ACC112 (cell line): ENCODE results near the gene NFIB.

Experiments used
- H2AFZ ChIP-seq: fragments of 200-600 bp; sonication (generic); one replicate; pipeline ENCODE4 v1.6.0; 2017; ENCODE audit warnings: antibody characterized with exemption, low read length; ENCODE audit not compliant: unreplicated experiment
- H3K27ac ChIP-seq: fragments of 200-600 bp; sonication (generic); 2 replicates; pipeline ENCODE4 v1.5.1; 2014; ENCODE audit warnings: low read depth, mild to moderate bottlenecking, antibody characterized with exemption, low read length, moderate library complexity
- H3K27me3 ChIP-seq: fragments of 200-600 bp; sonication (generic); 2 replicates; pipeline ENCODE4 v1.6.1; 2014; ENCODE audit warnings: mild to moderate bottlenecking, antibody characterized with exemption, low read length, moderate library complexity, mixed read lengths; ENCODE audit not compliant: insufficient read depth
- H3K36me3 ChIP-seq: fragments of 200-600 bp; sonication (generic); 2 replicates; pipeline ENCODE4 v1.6.1; 2016; ENCODE audit warnings: mild to moderate bottlenecking, antibody characterized with exemption, low read length, moderate library complexity, mixed read lengths; ENCODE audit not compliant: insufficient read depth
- H3K4me1 ChIP-seq: fragments of 200-600 bp; sonication (generic); one replicate; pipeline ENCODE4 v1.6.1; 2016; ENCODE audit warnings: low read length, mixed read lengths; ENCODE audit not compliant: insufficient read depth, unreplicated experiment, control insufficient read depth
- H3K4me3 ChIP-seq: fragments of 200-600 bp; sonication (generic); 2 replicates; pipeline ENCODE4 v1.5.1; 2014; ENCODE audit warnings: mild to moderate bottlenecking, low read depth, low read length
- H3K79me2 ChIP-seq: fragments of 200-600 bp; sonication (generic); one replicate; pipeline ENCODE4 v1.6.0; 2016; ENCODE audit warnings: low read length; ENCODE audit not compliant: control insufficient read depth, unreplicated experiment, insufficient read depth

The NFIB gene

GRCh38 chr9:14292181-14292739, 21.7 kb downstream of the NFIB start:
- H3K36me3 ChIP-seq, result peaks cover 27% of the 10 kb centered on the region
- H3K27me3 ChIP-seq, result no peaks in the 10 kb centered on the region
- no peak overlapping the region for H3K27ac ChIP-seq
- no peak overlapping the region for H2AFZ ChIP-seq
- H3K79me2 ChIP-seq, result peaks cover 66% of the 10 kb centered on the region
- H3K4me3 ChIP-seq, result no peak overlapping the region
- peaks cover 7% of the 10 kb centered on the region for H3K4me1 ChIP-seq

GRCh38 chr9:14289916-14290315, 24.0 kb downstream of the NFIB start:
- Histone ChIP-seq H3K27ac (no peak overlapping the region), H3K4me1 (peaks cover 7% of the 10 kb centered on the region), H3K4me3 (no peak overlapping the region), H3K79me2 (peaks cover 67% of the 10 kb centered on the region), H2AFZ (no peak overlapping the region), H3K27me3 (no peaks in the 10 kb centered on the region), H3K36me3 (peaks cover 10% of the 10 kb centered on the region; the same call in 1 of the 2 replicates)

GRCh38 chr9:14288433-14288832, 25.5 kb downstream of the NFIB start:
- Histone ChIP-seq H3K4me3 (no peak overlapping the region), H3K79me2 (peaks cover 64% of the 10 kb centered on the region)

GRCh38 chr9:14286121-14286520, 27.8 kb downstream of the NFIB start:
- no peaks in the 10 kb centered on the region for H3K27me3 ChIP-seq
- H2AFZ ChIP-seq, result no peak overlapping the region
- no peak overlapping the region for H3K4me3 ChIP-seq
- no peak overlapping the region for H3K27ac ChIP-seq
- no peaks in the 10 kb centered on the region for H3K36me3 ChIP-seq
- peaks cover 75% of the 10 kb centered on the region for H3K79me2 ChIP-seq
- peaks cover 28% of the 10 kb centered on the region for H3K4me1 ChIP-seq

More at GRCh38 chr9:14288433-14288832, 25.5 kb downstream of the NFIB start:
- no peak overlapping the region for H2AFZ ChIP-seq
- no peaks in the 10 kb centered on the region for H3K27me3 ChIP-seq
- H3K4me1 ChIP-seq, result peaks cover 5% of the 10 kb centered on the region
- no peaks in the 10 kb centered on the region for H3K36me3 ChIP-seq
- H3K27ac ChIP-seq, result no peak overlapping the region

- Histone ChIP-seq H2AFZ (no peak overlapping the region), H3K79me2 (peaks cover 84% of the 10 kb centered on the region)
These were observed 30.7 kb downstream of the NFIB start for GRCh38 chr9:14283276-14283675.

GRCh38 chr9:14281876-14282275, 32.1 kb downstream of the NFIB start:
- Histone ChIP-seq H3K4me1 (peaks cover 69% of the 10 kb centered on the region), H3K79me2 (peaks cover 91% of the 10 kb centered on the region), H3K27me3 (no peaks in the 10 kb centered on the region), H3K36me3 (no peaks in the 10 kb centered on the region), H3K27ac (no peak overlapping the region), H3K4me3 (peak overlapping the region; percentile 54; the same call in 1 of the 2 replicates), H2AFZ (no peak overlapping the region)

More at GRCh38 chr9:14283276-14283675, 30.7 kb downstream of the NFIB start:
- peak overlapping the region; percentile 5; the same call in 1 of the 2 replicates for H3K27ac ChIP-seq
- no peaks in the 10 kb centered on the region for H3K36me3 ChIP-seq
- H3K4me3 ChIP-seq, result no peak overlapping the region
- H3K4me1 ChIP-seq, result peaks cover 55% of the 10 kb centered on the region
- H3K27me3 ChIP-seq, result no peaks in the 10 kb centered on the region

- no peak overlapping the region for H3K27ac ChIP-seq
- peaks cover 75% of the 10 kb centered on the region for H3K4me1 ChIP-seq
- H2AFZ ChIP-seq, result no peak overlapping the region
These were observed 32.7 kb downstream of the NFIB start for GRCh38 chr9:14281136-14281795.

GRCh38 chr9:14279671-14280070, 34.3 kb downstream of the NFIB start:
- peak overlapping the region; percentile 75; the same call in 1 of the 2 replicates for H3K27ac ChIP-seq
- no peak overlapping the region for H2AFZ ChIP-seq
- H3K4me1 ChIP-seq, result peaks cover 89% of the 10 kb centered on the region

More at GRCh38 chr9:14281136-14281795, 32.7 kb downstream of the NFIB start:
- H3K4me3 ChIP-seq, result peak overlapping the region; percentile 54
- peaks cover 91% of the 10 kb centered on the region for H3K79me2 ChIP-seq
- no peaks in the 10 kb centered on the region for H3K27me3 ChIP-seq
- no peaks in the 10 kb centered on the region for H3K36me3 ChIP-seq

GRCh38 chr9:14278291-14278721, 35.6 kb downstream of the NFIB start:
- Histone ChIP-seq H3K27ac (peak overlapping the region; percentile 75), H3K79me2 (peaks cover 91% of the 10 kb centered on the region), H3K4me1 (peaks cover 96% of the 10 kb centered on the region), H3K27me3 (no peaks in the 10 kb centered on the region), H3K36me3 (no peaks in the 10 kb centered on the region), H3K4me3 (peak overlapping the region; percentile 58), H2AFZ (no peak overlapping the region)

More at GRCh38 chr9:14279671-14280070, 34.3 kb downstream of the NFIB start:
- Histone ChIP-seq H3K36me3 (no peaks in the 10 kb centered on the region), H3K79me2 (peaks cover 89% of the 10 kb centered on the region), H3K4me3 (no peak overlapping the region), H3K27me3 (no peaks in the 10 kb centered on the region)

- Histone ChIP-seq H2AFZ (no peak overlapping the region), H3K4me3 (peak overlapping the region; percentile 58), H3K4me1 (peaks cover 96% of the 10 kb centered on the region), H3K27me3 (no peaks in the 10 kb centered on the region), H3K27ac (peak overlapping the region; percentile 75), H3K36me3 (no peaks in the 10 kb centered on the region), H3K79me2 (peaks cover 91% of the 10 kb centered on the region)
These were observed 36.2 kb downstream of the NFIB start for GRCh38 chr9:14277761-14278160.

GRCh38 chr9:14277244-14277643, 36.7 kb downstream of the NFIB start:
- Histone ChIP-seq H2AFZ (no peak overlapping the region), H3K4me1 (peaks cover 96% of the 10 kb centered on the region), H3K79me2 (peaks cover 87% of the 10 kb centered on the region), H3K4me3 (peak overlapping the region; percentile 58), H3K27me3 (no peaks in the 10 kb centered on the region), H3K36me3 (no peaks in the 10 kb centered on the region), H3K27ac (peak overlapping the region; percentile 75)
